ENCODE results near the gene KRTAP5-4.
"Not testable (repeated sequence)": the region's sequence is repeated elsewhere in the genome, so short reads cannot be mapped to it uniquely, and the experiment has no call there.

KRTAP5-4 gene

GRCh38 chr11:1667121-1667850 lies 45.3 kb upstream of the KRTAP5-4 start:
- Histone ChIP-seq H3K9ac (ENCODE audit: low read length) (no peak overlapping the region), H3K27ac (ENCODE audit: low read length) (no peak overlapping the region), H3K9me2 (replicated peaks; ENCODE audit: insufficient read depth, low read length) (no peaks in the 10 kb centered on the region), H4K20me1 (ENCODE audit: insufficient read depth, low read length) (no peaks in the 10 kb centered on the region), H3K79me2 (ENCODE audit: low read length) (no peaks in the 10 kb centered on the region), H3K4me1 (ENCODE audit: low read length) (no peaks in the 10 kb centered on the region), H2AFZ (ENCODE audit: low read length) (no peak overlapping the region), H3K36me3 (replicated peaks; ENCODE audit: insufficient read depth, low read length) (no peaks in the 10 kb centered on the region), H3K4me3 (ENCODE audit: low read length) (no peak overlapping the region), H3K27me3 (replicated peaks; ENCODE audit: insufficient read depth, low read length) (peaks cover 59% of the 10 kb centered on the region), H3K9me3 (replicated peaks; ENCODE audit: insufficient read depth, low read length) (no peaks in the 10 kb centered on the region), H3K4me2 (ENCODE audit: low read depth, low read length) (no peak overlapping the region), H3F3A (ENCODE audit: insufficient read depth, low read length) (no peaks in the 10 kb centered on the region)
- TF ChIP-seq, protein P1, sequence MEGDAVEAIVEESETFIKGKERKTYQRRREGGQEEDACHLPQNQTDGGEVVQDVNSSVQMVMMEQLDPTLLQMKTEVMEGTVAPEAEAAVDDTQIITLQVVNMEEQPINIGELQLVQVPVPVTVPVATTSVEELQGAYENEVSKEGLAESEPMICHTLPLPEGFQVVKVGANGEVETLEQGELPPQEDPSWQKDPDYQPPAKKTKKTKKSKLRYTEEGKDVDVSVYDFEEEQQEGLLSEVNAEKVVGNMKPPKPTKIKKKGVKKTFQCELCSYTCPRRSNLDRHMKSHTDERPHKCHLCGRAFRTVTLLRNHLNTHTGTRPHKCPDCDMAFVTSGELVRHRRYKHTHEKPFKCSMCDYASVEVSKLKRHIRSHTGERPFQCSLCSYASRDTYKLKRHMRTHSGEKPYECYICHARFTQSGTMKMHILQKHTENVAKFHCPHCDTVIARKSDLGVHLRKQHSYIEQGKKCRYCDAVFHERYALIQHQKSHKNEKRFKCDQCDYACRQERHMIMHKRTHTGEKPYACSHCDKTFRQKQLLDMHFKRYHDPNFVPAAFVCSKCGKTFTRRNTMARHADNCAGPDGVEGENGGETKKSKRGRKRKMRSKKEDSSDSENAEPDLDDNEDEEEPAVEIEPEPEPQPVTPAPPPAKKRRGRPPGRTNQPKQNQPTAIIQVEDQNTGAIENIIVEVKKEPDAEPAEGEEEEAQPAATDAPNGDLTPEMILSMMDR (IDR thresholded peaks at IDR 0.05; ENCODE audit: low read length), result no peak
- no peak for TF ChIP-seq EZH2 (optimal IDR thresholded peaks at IDR 0.05; ENCODE audit: low read depth, low read length)
- no peak for TF ChIP-seq EZH2phosphoT487 (IDR thresholded peaks at IDR 0.05; ENCODE audit: low read length)
- DNase-seq, result no peak

GRCh38 chr11:1665313-1665712 lies 43.4 kb upstream of the KRTAP5-4 start:
- peaks cover 51% of the 10 kb centered on the region for H3K27me3 ChIP-seq (replicated peaks; ENCODE audit: insufficient read depth, low read length)
- no peak overlapping the region for H3K4me3 ChIP-seq (ENCODE audit: low read length)
- no peaks in the 10 kb centered on the region for H3K36me3 ChIP-seq (replicated peaks; ENCODE audit: insufficient read depth, low read length)
- H3K4me1 ChIP-seq (ENCODE audit: low read length), result no peaks in the 10 kb centered on the region
- H3K9ac ChIP-seq (ENCODE audit: low read length), result no peak overlapping the region
- no peaks in the 10 kb centered on the region for H3K9me2 ChIP-seq (replicated peaks; ENCODE audit: insufficient read depth, low read length)
- no peaks in the 10 kb centered on the region for H3K79me2 ChIP-seq (ENCODE audit: low read length)
- TF ChIP-seq EZH2 (optimal IDR thresholded peaks at IDR 0.05; ENCODE audit: low read depth, low read length) (no peak), EZH2phosphoT487 (IDR thresholded peaks at IDR 0.05; ENCODE audit: low read length) (no peak)
- TF ChIP-seq, protein P1 (IDR thresholded peaks at IDR 0.05; ENCODE audit: low read length), result no peak
- H4K20me1 ChIP-seq (ENCODE audit: insufficient read depth, low read length), result no peaks in the 10 kb centered on the region
- no peaks in the 10 kb centered on the region for H3F3A ChIP-seq (ENCODE audit: insufficient read depth, low read length)
- H2AFZ ChIP-seq (ENCODE audit: low read length), result no peak overlapping the region
- H3K4me2 ChIP-seq (ENCODE audit: low read depth, low read length), result no peak overlapping the region
- H3K9me3 ChIP-seq (replicated peaks; ENCODE audit: insufficient read depth, low read length), result no peaks in the 10 kb centered on the region
- no peak for DNase-seq
- H3K27ac ChIP-seq (ENCODE audit: low read length), result no peak overlapping the region

GRCh38 chr11:1662699-1663283 lies 40.9 kb upstream of the KRTAP5-4 start:
- H3K27ac ChIP-seq (ENCODE audit: low read length); H3K9me2 ChIP-seq (replicated peaks; ENCODE audit: insufficient read depth, low read length); H3K4me3 ChIP-seq (ENCODE audit: low read length); H2AFZ ChIP-seq (ENCODE audit: low read length); H3K9ac ChIP-seq (ENCODE audit: low read length); H3F3A ChIP-seq (ENCODE audit: insufficient read depth, low read length); H3K9me3 ChIP-seq (replicated peaks; ENCODE audit: insufficient read depth, low read length); H3K36me3 ChIP-seq (replicated peaks; ENCODE audit: insufficient read depth, low read length); H3K79me2 ChIP-seq (ENCODE audit: low read length); H3K4me1 ChIP-seq (ENCODE audit: low read length); DNase-seq; H3K4me2 ChIP-seq (ENCODE audit: low read depth, low read length); H4K20me1 ChIP-seq (ENCODE audit: insufficient read depth, low read length): not testable (repeated sequence)
- H3K27me3 ChIP-seq (replicated peaks; ENCODE audit: insufficient read depth, low read length), result peaks cover 52% of the 10 kb centered on the region

- not testable (repeated sequence) for H3K9me3 ChIP-seq (replicated peaks; ENCODE audit: insufficient read depth, low read length); H3K4me1 ChIP-seq (ENCODE audit: low read length); H3K4me2 ChIP-seq (ENCODE audit: low read depth, low read length); H3K9ac ChIP-seq (ENCODE audit: low read length); H2AFZ ChIP-seq (ENCODE audit: low read length); H3K27ac ChIP-seq (ENCODE audit: low read length); H3F3A ChIP-seq (ENCODE audit: insufficient read depth, low read length); H3K36me3 ChIP-seq (replicated peaks; ENCODE audit: insufficient read depth, low read length); H4K20me1 ChIP-seq (ENCODE audit: insufficient read depth, low read length); H3K9me2 ChIP-seq (replicated peaks; ENCODE audit: insufficient read depth, low read length); H3K4me3 ChIP-seq (ENCODE audit: low read length); H3K79me2 ChIP-seq (ENCODE audit: low read length); DNase-seq
- peaks cover 55% of the 10 kb centered on the region for H3K27me3 ChIP-seq (replicated peaks; ENCODE audit: insufficient read depth, low read length)
These were observed 39.7 kb upstream of the KRTAP5-4 start for GRCh38 chr11:1661454-1662269.
